K562 (cell line): ENCODE data around the gene SPATA16. TPM values are rescaled to one million over a fixed set of nuclear protein-coding genes. Genes with fewer than 3 reads are reported as not detected.
A peak's percentile ranks its signal among the peaks of the same experiment; 100 is the strongest.

ENCODE experiments used
- ATAC-seq: fragments of 200-7000 bp; cut with Tn5 transposase; 3 replicates; pipeline ENCODE4 v1.9.1; 2020; ENCODE audit warnings: moderate library complexity
- BruUV-seq: library from RNA; stranded (reverse); fragments of 400-500 nt; replicated peaks from 2 replicates; lab custom pipeline; 2021; lab: Mats Ljungman, UMichigan
- CTCF ChIA-PET: fragments of 300-600 bp; formaldehyde crosslinking; extraction: SDS; loops from one replicate; lab custom pipeline; 2021; ENCODE audit warnings: low intra/inter-chr PET ratio; lab: Yijun Ruan, JAX
- POLR2A ChIA-PET: fragments of 300-600, 350-650 bp; sonication (Branson Sonifier 250); formaldehyde crosslinking; extraction: SDS; loops from one replicate; lab custom pipeline; 2021; ENCODE audit warnings: antibody characterized with exemption, inconsistent platforms; lab: Yijun Ruan, JAX
- DNase-seq, 4 experiments: peaks; one replicate each; pipeline versions ENCODE4 v3.0.0 to v3.0.0-alpha.2; 2011 to 2018; ENCODE audit warnings: low spot score in 3 of 4, mixed read lengths in 3 of 4; ENCODE audit errors: extremely low read depth in 1 of 4
- FAIRE-seq: peaks from 2 replicates; lab custom pipeline; 2011; peaks lifted over from hg19 to GRCh38; lab: Jason Lieb, UNC
- H2AFZ ChIP-seq: 2 replicates; pipeline ENCODE4 v1.6.0; 2011; ENCODE audit warnings: low read depth, low read length, control low read depth, inconsistent platforms
- H3K27ac ChIP-seq: fragments of 200-600 bp; 3 replicates; pipeline ENCODE4 v1.8.0; 2011; ENCODE audit warnings: low read depth, mild to moderate bottlenecking, control low read depth, inconsistent platforms, low read length, moderate library complexity, mixed read lengths; ENCODE audit errors: extremely low read depth
- H3K27me3 ChIP-seq, 2 experiments: fragments of 300-600 bp in 1 of 2; 2 replicates in 1 of 2; 3 replicates in 1 of 2; pipeline versions ENCODE4 v1.6.0 to v1.8.0; 2011; ENCODE audit warnings: inconsistent platforms in 2 of 2, low read length in 2 of 2, mild to moderate bottlenecking in 1 of 2, mixed read lengths in 1 of 2, moderate library complexity in 1 of 2; ENCODE audit not compliant: control insufficient read depth in 2 of 2, insufficient read depth in 2 of 2
- H3K36me3 ChIP-seq: fragments of 300-600 bp; 3 replicates; pipeline ENCODE4 v1.8.0; 2011; ENCODE audit warnings: mild to moderate bottlenecking, low read length, inconsistent platforms; ENCODE audit not compliant: control insufficient read depth, insufficient read depth
- H3K4me1 ChIP-seq, 2 experiments: fragments of 200-600 bp in 1 of 2; replicated peaks in 1 of 2; 2 replicates in 1 of 2; 3 replicates in 1 of 2; pipeline versions ENCODE4 v1.5.1 to v1.8.0; 2011; ENCODE audit warnings: inconsistent platforms in 2 of 2, low read length in 2 of 2, mild to moderate bottlenecking in 1 of 2, mixed read lengths in 1 of 2, moderate library complexity in 1 of 2; ENCODE audit not compliant: control insufficient read depth in 2 of 2, insufficient read depth in 2 of 2
- H3K4me2 ChIP-seq: 2 replicates; pipeline ENCODE4 v1.6.1; 2011; ENCODE audit warnings: low read length, control low read depth, inconsistent platforms, mixed read lengths; ENCODE audit not compliant: insufficient read depth
- H3K4me3 ChIP-seq: fragments of 200-600 bp; sonication (generic), shearing (Covaris generic); 2 replicates; pipeline ENCODE4 v1.5.1; 2016; ENCODE audit warnings: control low read depth, inconsistent platforms
- H3K79me2 ChIP-seq: fragments of 200-600 bp; 3 replicates; pipeline ENCODE4 v1.8.0; 2011; ENCODE audit warnings: low read length, inconsistent platforms; ENCODE audit not compliant: control insufficient read depth, insufficient read depth
- H3K9ac ChIP-seq, 2 experiments: 2 replicates each; pipeline versions ENCODE4 v1.6.0 to v1.6.1; 2011; ENCODE audit warnings: low read depth in 2 of 2, low read length in 2 of 2, control low read depth in 1 of 2, inconsistent platforms in 1 of 2, mild to moderate bottlenecking in 1 of 2, mixed read lengths in 1 of 2; ENCODE audit not compliant: insufficient read depth in 1 of 2
- H3K9me1 ChIP-seq: one replicate; pipeline ENCODE4 v1.6.0; 2011; ENCODE audit warnings: inconsistent platforms, mild to moderate bottlenecking, low read length, moderate library complexity; ENCODE audit not compliant: control insufficient read depth, insufficient read depth
- H3K9me3 ChIP-seq: replicated peaks from 2 replicates; pipeline ENCODE4 v1.5.1; 2011; ENCODE audit warnings: low read depth, low read length, inconsistent platforms; ENCODE audit not compliant: control insufficient read depth, insufficient read depth
- H4K20me1 ChIP-seq: replicated peaks from 2 replicates; pipeline ENCODE4 v1.6.1; 2011; ENCODE audit warnings: low read length, inconsistent platforms, mixed read lengths; ENCODE audit not compliant: control insufficient read depth, insufficient read depth
- ESRRB ChIP-seq: fragments of 250-450 bp; sonication (Bioruptor Pico); IDR thresholded peaks from 2 replicates; pipeline ENCODE4 v1.5.0; 2020; ENCODE audit warnings: mild to moderate bottlenecking, moderate library complexity, borderline replicate concordance
- EWSR1 ChIP-seq: fragments of 450-650 bp; IDR thresholded peaks from 2 replicates; pipeline ENCODE4 v1.6.1; 2018; ENCODE audit warnings: borderline replicate concordance, mild to moderate bottlenecking, low read depth, moderate library complexity; ENCODE audit not compliant: partially characterized antibody
- HNRNPLL ChIP-seq: fragments of 200-400 bp; formaldehyde crosslinking; IDR thresholded peaks from 2 replicates; pipeline ENCODE4 v1.6.1; 2017; ENCODE audit warnings: low read length, low read depth, mild to moderate bottlenecking; ENCODE audit not compliant: poor library complexity, severe bottlenecking
- L3MBTL2 ChIP-seq: fragments of 450-650 bp; IDR thresholded peaks from 2 replicates; pipeline ENCODE4 v1.6.1; 2016; ENCODE audit warnings: mild to moderate bottlenecking, moderate library complexity
- ZNF121 ChIP-seq: sonication (generic); formaldehyde crosslinking; conservative IDR thresholded peaks from 2 replicates; pipeline ENCODE4 v1.8.0; 2022; ENCODE audit warnings: missing genetic modification reagents
- ZNF133 ChIP-seq: fragments of 250-450 bp; sonication (Bioruptor Pico); IDR thresholded peaks from 2 replicates; pipeline ENCODE4 v1.4.0; 2020; ENCODE audit warnings: mild to moderate bottlenecking
- WGBS: fragments of 100-300 bp; shearing (Covaris generic); methylation state at CpG from one replicate; pipeline ENCODE4 v1.1.6; 2016; ENCODE audit warnings: low coverage, mixed read lengths; ENCODE audit not compliant: insufficient coverage; ENCODE audit errors: missing lambda C conversion rate; 5-methylcytosine and 5-hydroxymethylcytosine counted together
- in situ Hi-C: fragments of 300-500 bp; cut with MboI; formaldehyde crosslinking; loops from 4 replicates; pipeline ENCODE4 v1.15.0; 2018; ENCODE audit warnings: inconsistent platforms, mixed read lengths
- intact Hi-C: fragments of 100-400 bp; cut with micrococcal nuclease; formaldehyde crosslinking; loops from 2 replicates; pipeline ENCODE4 v1.14.2; 2022
- polyA plus RNA-seq, 8 experiments: library from polyadenylated mRNA; depleted of rRNA in 4 of 8; stranded (reverse) in 5 of 8; unstranded in 3 of 8; fragments of >200 nt; fragmentation: Nextera tagmentation in 2 of 8; fragmentation: Illumina TruSeq in 1 of 8; extraction: Ambion mirVana in 2 of 8; extraction: Trizol in 1 of 8; gene quantifications; 2 replicates each; pipeline versions ENCODE4 v1.2.1 to v1.2.3, GENCODE V29; 2011 to 2014; ENCODE audit warnings: inconsistent platforms in 1 of 8, missing spikeins in 1 of 8
- total RNA-seq, 7 experiments: library from RNA; depleted of rRNA in 6 of 7; stranded (reverse); fragments of >200 nt in 6 of 7; fragmentation: Illumina TruSeq in 2 of 7; extraction: Trizol in 2 of 7; gene quantifications; 2 replicates each; pipeline versions ENCODE4 v1.2.1 to v1.2.3, GENCODE V29; 2011 to 2021; ENCODE audit warnings: low replicate concordance in 1 of 7

Gene SPATA16
- total and polyA plus RNA-seq, 9 of the 15 experiments (the other 6 are each of a cell fraction or from before 2014, with no cell fraction given) = not detected

GRCh38 chr3:172853921-172854666, 286.9 kb downstream of the SPATA16 start:
- intact Hi-C loops (no loop called here), in situ Hi-C loops (no loop called here)
- Histone ChIP-seq H2AFZ (peak overlapping the region; percentile 82), H3K27me3 (no peaks in the 10 kb centered on the region), H3K9ac (no peak overlapping the region), H3K4me2 (no peak overlapping the region), H3K36me3 (no peaks in the 10 kb centered on the region), H3K9me3 (no peaks in the 10 kb centered on the region), H3K9me1 (no peaks in the 10 kb centered on the region), H3K27ac (no peak overlapping the region), H3K79me2 (no peaks in the 10 kb centered on the region), H3K4me3 (no peak overlapping the region), H4K20me1 (no peaks in the 10 kb centered on the region), H3K4me1 (peaks cover 4 to 45% of the 10 kb centered on the region in 2 experiments; a peak in 4 of 5 replicates)
- TF ChIP-seq HNRNPLL (no peak), L3MBTL2 (peak; percentile 23; the same call in 1 of the 2 replicates), ZNF121 (CRISPR knock-in tag) (no peak), EWSR1 (no peak), ZNF133 (CRISPR knock-in tag) (no peak), ESRRB (CRISPR knock-in tag) (no peak)
- ChIA-PET POLR2A (interaction anchor here (1.0 kb wide), 1 partner anchor 11 kb away, joined by 5 read pairs; no protein-coding TSS in a partner anchor), CTCF (no interaction called here)
- DNase-seq (no peak), ATAC-seq (no peak), FAIRE-seq (no peak)
- no TSS peak for BruUV-seq
- 39% methylated on average over 3 of the region's 3 CpGs for WGBS
